DND-41 (cell line): ENCODE results near the gene CFAP73.
"Not testable (repeated sequence)": the region's sequence is repeated elsewhere in the genome, so short reads cannot be mapped to it uniquely, and the experiment has no call there.

Experiments used
- ATAC-seq: fragments of 200-7000 bp; cut with Tn5 transposase; 3 replicates; pipeline ENCODE4 v1.9.1; 2021; ENCODE audit warnings: low read depth; ENCODE audit not compliant: insufficient read depth
- DNase-seq: peaks from one replicate; pipeline ENCODE4 v3.0.0-alpha.2; 2020
- H2AFZ ChIP-seq: 2 replicates; pipeline ENCODE4 v1.6.0; 2012; ENCODE audit warnings: low read depth, low read length
- H3K27ac ChIP-seq: 2 replicates; pipeline ENCODE4 v1.5.1; 2012; ENCODE audit warnings: low read length, inconsistent platforms
- H3K27me3 ChIP-seq: fragments of 200-600 bp; sonication (generic); 2 replicates; pipeline ENCODE4 v1.6.0; 2012; ENCODE audit warnings: low read length, mild to moderate bottlenecking, inconsistent platforms; ENCODE audit not compliant: insufficient read depth, poor library complexity
- H3K36me3 ChIP-seq: 2 replicates; pipeline ENCODE4 v1.5.1; 2012; ENCODE audit warnings: low read length, inconsistent platforms; ENCODE audit not compliant: insufficient read depth
- H3K4me1 ChIP-seq: 2 replicates; pipeline ENCODE4 v1.5.1; 2012; ENCODE audit warnings: mild to moderate bottlenecking, low read length; ENCODE audit not compliant: insufficient read depth
- H3K4me2 ChIP-seq: 2 replicates; pipeline ENCODE4 v1.6.0; 2012; ENCODE audit warnings: mild to moderate bottlenecking, moderate library complexity, low read length, inconsistent platforms; ENCODE audit not compliant: insufficient read depth
- H3K4me3 ChIP-seq, 2 experiments: fragments of 200-600 bp in 1 of 2; shearing (Covaris generic) in 1 of 2; 2 replicates each; pipeline ENCODE4 v1.5.1; 2012 to 2016; ENCODE audit warnings: inconsistent platforms in 2 of 2, low read length in 2 of 2, mild to moderate bottlenecking in 2 of 2, low read depth in 1 of 2, moderate library complexity in 1 of 2
- H3K79me2 ChIP-seq: 2 replicates; pipeline ENCODE4 v1.6.0; 2012; ENCODE audit warnings: low read length, inconsistent platforms; ENCODE audit not compliant: insufficient read depth
- H3K9ac ChIP-seq: 2 replicates; pipeline ENCODE4 v1.6.0; 2012; ENCODE audit warnings: low read depth, mild to moderate bottlenecking, inconsistent platforms, low read length, moderate library complexity
- H3K9me3 ChIP-seq: 2 replicates; pipeline ENCODE4 v1.5.1; 2012; ENCODE audit warnings: low read length, moderate library complexity, mild to moderate bottlenecking, inconsistent platforms; ENCODE audit not compliant: insufficient read depth, severe bottlenecking
- H4K20me1 ChIP-seq: 2 replicates; pipeline ENCODE4 v1.6.0; 2012; ENCODE audit warnings: low read length; ENCODE audit not compliant: insufficient read depth
- CTCF ChIP-seq: IDR thresholded peaks from 2 replicates; pipeline ENCODE4 v1.5.1; 2012; ENCODE audit warnings: borderline replicate concordance, low read length, moderate library complexity, mild to moderate bottlenecking; ENCODE audit not compliant: poor library complexity, severe bottlenecking; ENCODE audit errors: extremely low read depth
- EZH2 ChIP-seq: IDR thresholded peaks from 3 replicates; pipeline ENCODE4 v1.6.1; 2012; ENCODE audit warnings: borderline replicate concordance, low read depth, mild to moderate bottlenecking, moderate library complexity, low read length, inconsistent platforms; ENCODE audit not compliant: severe bottlenecking

CFAP73 gene

DNA sequence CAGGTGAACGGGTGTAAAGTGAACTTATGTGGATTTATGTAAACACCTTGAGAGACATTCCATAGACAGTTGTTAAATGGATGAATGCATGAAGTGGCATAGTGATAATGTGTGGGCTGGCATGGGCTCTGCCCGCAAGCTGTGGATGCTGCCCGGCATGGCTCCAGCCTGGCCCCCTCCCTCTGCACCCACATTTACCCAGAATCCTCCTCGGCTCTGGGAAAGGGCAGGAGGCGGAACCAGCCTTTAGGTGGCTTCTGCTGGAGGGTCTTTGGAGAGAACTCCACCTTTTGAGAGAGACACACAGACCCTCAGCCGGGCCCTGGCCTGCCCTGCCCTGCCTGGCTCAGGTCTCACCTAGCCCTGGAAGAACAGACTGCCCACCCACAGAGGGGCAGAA is 32.6 kb upstream of the CFAP73 start:
- Histone ChIP-seq H3K36me3 (no peaks in the 10 kb centered on the region), H3K27me3 (no peaks in the 10 kb centered on the region)

DNA sequence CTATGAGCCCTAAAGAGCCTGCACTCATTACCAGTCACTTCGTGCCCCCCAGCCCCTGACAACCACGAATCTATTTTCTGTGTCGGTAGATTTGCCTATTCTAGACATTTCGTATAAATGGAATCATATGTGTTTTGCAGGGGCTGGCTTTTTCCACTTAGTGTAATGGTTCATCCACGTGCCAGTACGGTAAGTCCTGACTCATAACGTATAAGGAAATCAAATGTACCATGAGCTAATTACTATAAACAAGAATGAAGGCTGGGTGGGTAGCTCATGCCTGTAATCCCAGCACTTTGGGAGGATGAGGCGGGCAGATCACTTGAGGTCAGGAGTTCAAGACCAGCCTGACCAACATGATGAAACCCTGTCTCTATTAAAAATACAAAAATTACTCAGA is 31.8 kb upstream of the CFAP73 start:
- H3K4me1 ChIP-seq, H3K4me3 ChIP-seq, H3K9ac ChIP-seq, H3K4me2 ChIP-seq, H3K79me2 ChIP-seq, H3K27me3 ChIP-seq, H3K27ac ChIP-seq, H3K9me3 ChIP-seq, H3K36me3 ChIP-seq, H2AFZ ChIP-seq, H4K20me1 ChIP-seq, DNase-seq, ATAC-seq: not testable (repeated sequence)

More for the DNA sequence above, 32.6 kb upstream of the CFAP73 start:
- Histone ChIP-seq H2AFZ (no peak overlapping the region), H3K79me2 (no peaks in the 10 kb centered on the region), H3K4me1 (no peaks in the 10 kb centered on the region), H4K20me1 (no peaks in the 10 kb centered on the region), H3K4me2 (no peak overlapping the region), H3K9me3 (no peaks in the 10 kb centered on the region), H3K27ac (no peak overlapping the region), H3K4me3 (no peak overlapping the region), H3K9ac (no peak overlapping the region)
- ATAC-seq (peak; percentile 29; the same call in 2 of the 3 replicates), DNase-seq (no peak)
- TF ChIP-seq CTCF (no peak), EZH2 (no peak)

DNA sequence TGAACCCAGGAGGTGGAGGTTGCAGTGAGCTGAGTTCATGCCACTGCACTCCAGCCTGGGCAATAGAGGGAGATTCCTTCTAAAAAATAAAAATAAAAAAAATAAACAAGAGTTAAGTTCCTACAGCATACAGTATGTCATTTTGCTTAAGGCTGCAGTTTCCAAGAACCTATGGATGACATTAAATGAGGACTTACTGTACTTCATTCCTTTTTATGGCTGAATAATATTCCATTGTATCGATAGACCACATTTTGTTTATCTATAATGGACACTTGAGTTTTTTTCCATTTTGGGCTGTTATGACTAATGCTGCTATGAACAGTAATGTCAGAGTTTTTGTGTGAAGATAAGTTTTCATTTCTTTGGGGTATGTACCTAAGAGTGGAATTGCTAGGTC is 31.4 kb upstream of the CFAP73 start:
- Histone ChIP-seq H3K4me1 (no peaks in the 10 kb centered on the region), H3K9ac (no peak overlapping the region), H4K20me1 (no peaks in the 10 kb centered on the region), H3K27ac (no peak overlapping the region), H3K9me3 (no peaks in the 10 kb centered on the region), H3K27me3 (no peaks in the 10 kb centered on the region), H3K79me2 (no peaks in the 10 kb centered on the region), H3K4me3 (no peak overlapping the region), H2AFZ (no peak overlapping the region), H3K4me2 (no peak overlapping the region), H3K36me3 (no peaks in the 10 kb centered on the region)
- no peak for TF ChIP-seq CTCF
- ATAC-seq: no peak
- DNase-seq: no peak

GRCh38 chr12:113119980-113120669 is 29.4 kb upstream of the CFAP73 start:
- ATAC-seq (no peak), DNase-seq (no peak)
- no peaks in the 10 kb centered on the region for H3K4me1 ChIP-seq
- H3K9me3 ChIP-seq: no peaks in the 10 kb centered on the region
- no peak overlapping the region for H3K9ac ChIP-seq
- H3K79me2 ChIP-seq: no peaks in the 10 kb centered on the region
- H3K4me2 ChIP-seq: no peak overlapping the region
- no peak overlapping the region for H3K4me3 ChIP-seq
- H4K20me1 ChIP-seq: no peaks in the 10 kb centered on the region
- no peaks in the 10 kb centered on the region for H3K27me3 ChIP-seq
- no peaks in the 10 kb centered on the region for H3K36me3 ChIP-seq
- no peak overlapping the region for H2AFZ ChIP-seq
- H3K27ac ChIP-seq: no peak overlapping the region
- TF ChIP-seq EZH2 (no peak), CTCF (no peak)
